ENCODE measurements around the gene ACP4.

ACP4 gene

GRCh38 chr19:50843701-50844221 is 53.5 kb downstream of the ACP4 start:
- Histone ChIP-seq H3K79me2 (ENCODE audit: low read length) (no peaks in the 10 kb centered on the region), H3K4me1 (ENCODE audit: low read length) (no peaks in the 10 kb centered on the region), H2AFZ (ENCODE audit: low read depth, low read length) (no peak overlapping the region), H3K27me3 (ENCODE audit: low read depth, low read length) (peaks cover 43% of the 10 kb centered on the region), H3K9ac (ENCODE audit: low read length) (no peak overlapping the region), H3K4me3 (ENCODE audit: low read length) (no peak overlapping the region), H4K20me1 (ENCODE audit: insufficient read depth, low read length) (no peaks in the 10 kb centered on the region), H3K36me3 (replicated peaks; ENCODE audit: low read depth, low read length) (no peaks in the 10 kb centered on the region), H3K9me3 (ENCODE audit: insufficient read depth, low read length) (peaks cover 7% of the 10 kb centered on the region), H3K27ac (ENCODE audit: low read length) (no peak overlapping the region), H3K4me2 (ENCODE audit: low read length) (no peak overlapping the region)
- TF ChIP-seq EZH2phosphoT487 (IDR thresholded peaks at IDR 0.05; ENCODE audit: low read depth) = no peak
- TF ChIP-seq CTCF (IDR thresholded peaks at IDR 0.05; ENCODE audit: low read depth, low read length) = no peak

GRCh38 chr19:50844296-50844935 is 54.2 kb downstream of the ACP4 start:
- TF ChIP-seq EZH2phosphoT487 (IDR thresholded peaks at IDR 0.05; ENCODE audit: low read depth) (no peak), CTCF (IDR thresholded peaks at IDR 0.05; ENCODE audit: low read depth, low read length) (no peak)
- Histone ChIP-seq H3K27ac (ENCODE audit: low read length) (no peak overlapping the region), H2AFZ (ENCODE audit: low read depth, low read length) (no peak overlapping the region), H3K36me3 (replicated peaks; ENCODE audit: low read depth, low read length) (no peaks in the 10 kb centered on the region), H4K20me1 (ENCODE audit: insufficient read depth, low read length) (no peaks in the 10 kb centered on the region), H3K4me3 (ENCODE audit: low read length) (no peak overlapping the region), H3K79me2 (ENCODE audit: low read length) (no peaks in the 10 kb centered on the region), H3K9ac (ENCODE audit: low read length) (no peak overlapping the region), H3K27me3 (ENCODE audit: low read depth, low read length) (peaks cover 48% of the 10 kb centered on the region), H3K4me1 (ENCODE audit: low read length) (no peaks in the 10 kb centered on the region), H3K9me3 (ENCODE audit: insufficient read depth, low read length) (peaks cover 7% of the 10 kb centered on the region), H3K4me2 (ENCODE audit: low read length) (no peak overlapping the region)

All from OCI-LY3 (cell line).